NCI-H1436 (cell line): ENCODE measurements around the gene CYTH2.
A peak's percentile ranks its signal among the peaks of the same experiment; 100 is the strongest.

Source experiments
- DNase-seq: peaks from one replicate; lab custom pipeline; 2025; lab: John Stamatoyannopoulos, UW

CYTH2 gene

DNA sequence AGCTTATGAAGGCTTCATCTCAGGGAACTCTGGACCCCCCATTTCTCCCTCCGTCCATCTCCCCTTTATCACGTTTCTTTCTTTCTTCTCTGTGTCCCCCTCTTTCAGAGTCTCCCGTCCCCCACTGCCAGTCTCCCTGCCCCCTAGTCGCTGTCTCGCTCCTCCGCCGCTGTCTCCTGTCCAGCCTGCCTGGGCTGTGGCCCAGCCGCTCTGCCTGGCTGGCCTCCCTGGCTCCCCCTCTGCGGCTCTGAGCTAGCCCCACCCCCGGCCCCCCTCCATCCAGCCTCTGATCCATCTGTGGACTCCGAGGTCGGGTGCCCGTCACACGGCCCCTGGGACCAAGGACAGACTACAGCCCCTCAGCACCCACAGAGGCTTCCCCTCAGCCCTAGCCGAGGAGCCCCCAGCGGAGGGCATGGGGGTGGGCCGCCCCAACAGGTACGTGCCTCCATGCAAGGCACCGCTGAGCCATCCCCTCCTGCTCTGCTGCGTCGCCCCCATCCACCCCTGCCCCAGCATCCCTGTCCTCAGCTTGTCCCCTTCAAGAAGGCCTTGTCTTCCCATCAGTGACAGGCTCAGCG is 14.9 kb upstream of the CYTH2 start:
- DNase-seq: no peak

DNA sequence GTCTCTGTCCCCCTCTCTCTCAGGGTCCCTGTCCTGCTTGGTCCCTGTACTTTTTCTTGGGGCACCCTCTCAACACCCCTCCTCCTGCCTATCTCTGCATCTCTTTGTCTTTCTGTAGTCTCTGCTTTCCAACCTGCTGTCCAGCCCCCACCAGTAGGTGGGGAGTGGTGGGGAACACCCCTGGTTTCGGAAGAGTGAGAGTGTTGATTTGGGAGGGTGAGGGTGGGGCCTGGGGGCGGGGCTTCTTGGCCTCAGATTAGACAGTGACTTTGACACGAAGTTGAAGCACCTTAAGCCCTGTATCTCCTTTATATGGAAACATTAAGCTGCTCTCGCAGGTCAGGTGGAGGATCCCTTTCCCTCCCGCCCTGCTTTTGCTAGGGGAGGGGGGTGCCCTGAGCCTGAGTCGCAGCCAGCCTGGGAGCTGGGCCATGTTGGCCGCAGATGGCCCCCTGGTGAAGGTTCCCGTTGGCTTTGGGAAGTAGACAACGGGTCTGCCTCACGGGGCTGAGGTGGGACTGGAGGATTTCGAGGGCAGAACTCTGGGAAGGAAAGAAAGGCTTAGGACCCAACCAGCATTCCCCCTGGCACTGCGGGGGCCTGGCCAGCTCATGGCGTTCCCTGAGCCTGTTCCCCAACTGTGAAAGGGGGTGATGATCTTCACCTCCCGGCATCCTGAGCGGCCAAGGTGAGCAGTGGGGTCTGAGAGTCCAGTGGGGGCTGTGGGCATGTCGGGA is 13.8 kb upstream of the CYTH2 start, which contains the start of gene KCNJ14:
Gene KCNJ14 (plus strand): TSS at position 404 of the 737 bp plus-strand sequence. CDS start 6,151 bp downstream, outside the sequence.
- no peak for DNase-seq

DNA sequence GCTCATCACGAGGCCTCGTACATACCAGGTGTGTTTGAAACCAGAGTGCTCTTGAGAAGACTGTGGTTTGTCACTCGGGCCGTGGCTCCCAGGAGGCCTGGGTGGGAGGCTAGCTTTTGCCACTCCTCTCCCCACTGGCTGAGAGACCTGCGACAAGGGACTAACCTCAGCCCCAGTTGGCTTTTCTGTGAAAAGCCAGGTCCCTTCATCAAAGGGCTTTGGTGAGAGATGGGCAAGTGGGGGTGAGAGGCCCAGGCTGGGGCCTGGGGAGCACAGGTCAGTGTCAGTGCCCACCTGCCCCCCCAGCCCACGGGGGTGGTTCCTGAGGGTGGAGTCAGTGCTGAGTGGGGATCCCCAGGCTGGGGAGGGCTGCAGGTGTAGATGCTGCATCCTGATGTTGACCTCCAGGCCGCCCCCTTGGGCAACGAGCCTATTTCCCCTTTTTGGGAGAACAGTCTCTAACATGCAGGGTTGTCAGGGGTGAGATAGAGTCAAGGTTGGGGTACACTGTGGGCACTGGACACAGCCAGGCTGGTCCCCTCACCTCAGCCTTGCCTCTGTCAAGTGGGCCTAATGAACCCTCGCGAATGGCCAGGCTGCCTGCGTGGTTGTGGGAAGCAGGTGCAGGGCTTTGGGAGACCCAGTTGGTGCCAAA is 13.1 kb upstream of the CYTH2 start:
- DNase-seq: no peak

DNA sequence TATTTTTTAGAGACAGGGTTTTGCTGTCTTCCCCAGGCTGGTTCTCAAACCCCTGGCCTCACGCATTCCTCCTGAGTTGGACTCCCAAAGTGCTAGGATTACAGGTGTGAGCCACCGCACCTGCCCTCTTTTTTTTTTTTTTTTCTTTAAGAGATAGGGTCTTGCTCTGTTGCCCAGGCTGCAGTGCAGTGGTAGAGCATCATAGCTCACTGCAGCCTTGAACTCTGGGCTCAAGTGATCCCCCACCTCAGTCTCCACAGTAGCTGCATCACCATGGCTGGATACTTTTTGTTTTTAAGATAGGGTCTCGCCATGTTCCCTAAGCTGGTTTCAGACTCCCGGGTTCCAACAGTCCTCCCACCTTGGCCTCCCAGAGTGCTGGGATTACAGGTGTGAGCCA is 12.3 kb upstream of the CYTH2 start:
- DNase-seq: no peak

DNA sequence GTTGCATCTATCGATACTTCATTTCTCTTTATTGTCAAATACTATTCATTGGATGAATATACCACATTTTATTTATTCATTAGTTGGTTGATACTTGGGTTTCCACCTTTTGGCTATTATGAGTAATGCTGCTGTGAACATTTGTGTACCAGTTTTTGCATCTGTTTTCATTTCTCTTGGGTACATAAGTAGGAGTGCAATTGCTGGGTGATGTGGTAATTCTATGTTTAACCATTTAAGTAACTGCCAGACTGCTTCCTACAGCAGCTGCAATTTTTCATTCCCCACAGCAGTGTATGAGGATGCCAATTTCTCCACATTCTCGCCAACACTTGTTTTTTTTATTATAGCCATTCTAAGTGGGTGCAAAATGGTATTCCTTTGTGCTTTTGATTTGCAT is 11.2 kb upstream of the CYTH2 start:
- DNase-seq: no peak

DNA sequence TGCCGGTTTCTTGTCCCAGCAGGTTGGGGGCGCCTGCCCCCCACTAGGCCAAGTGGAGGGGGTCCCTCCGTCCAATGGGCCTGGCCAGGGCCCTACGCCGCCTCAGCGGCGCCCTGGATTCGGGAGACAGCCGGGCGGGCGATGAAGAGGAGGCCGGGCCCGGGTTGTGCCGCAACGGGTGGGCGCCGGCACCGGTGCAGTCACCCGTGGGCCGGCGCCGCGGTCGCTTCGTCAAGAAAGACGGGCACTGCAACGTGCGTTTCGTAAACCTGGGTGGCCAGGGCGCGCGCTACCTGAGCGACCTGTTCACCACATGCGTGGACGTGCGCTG is 7.6 kb upstream of the CYTH2 start:
- DNase-seq: no peak

DNA sequence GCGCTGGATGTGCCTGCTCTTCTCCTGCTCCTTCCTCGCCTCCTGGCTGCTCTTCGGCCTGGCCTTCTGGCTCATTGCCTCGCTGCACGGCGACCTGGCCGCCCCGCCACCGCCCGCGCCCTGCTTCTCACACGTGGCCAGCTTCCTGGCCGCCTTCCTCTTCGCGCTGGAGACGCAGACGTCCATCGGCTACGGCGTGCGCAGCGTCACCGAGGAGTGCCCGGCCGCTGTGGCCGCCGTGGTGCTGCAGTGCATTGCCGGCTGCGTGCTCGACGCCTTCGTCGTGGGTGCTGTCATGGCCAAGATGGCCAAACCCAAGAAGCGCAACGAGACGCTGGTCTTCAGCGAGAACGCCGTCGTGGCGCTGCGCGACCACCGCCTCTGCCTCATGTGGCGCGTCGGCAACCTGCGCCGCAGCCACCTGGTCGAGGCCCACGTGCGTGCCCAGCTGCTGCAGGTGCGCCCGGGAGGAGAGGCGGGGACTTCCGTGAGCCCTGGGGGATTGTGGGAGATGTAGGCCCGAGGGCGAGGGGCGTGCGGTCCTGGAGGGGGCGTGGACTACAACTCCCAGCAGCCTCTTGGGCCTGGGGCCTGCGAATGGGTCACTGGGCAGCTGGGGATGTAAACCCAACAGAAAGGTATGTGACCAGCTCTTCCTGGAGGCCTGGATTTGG is 7.0 kb upstream of the CYTH2 start:
- no peak for DNase-seq

DNA sequence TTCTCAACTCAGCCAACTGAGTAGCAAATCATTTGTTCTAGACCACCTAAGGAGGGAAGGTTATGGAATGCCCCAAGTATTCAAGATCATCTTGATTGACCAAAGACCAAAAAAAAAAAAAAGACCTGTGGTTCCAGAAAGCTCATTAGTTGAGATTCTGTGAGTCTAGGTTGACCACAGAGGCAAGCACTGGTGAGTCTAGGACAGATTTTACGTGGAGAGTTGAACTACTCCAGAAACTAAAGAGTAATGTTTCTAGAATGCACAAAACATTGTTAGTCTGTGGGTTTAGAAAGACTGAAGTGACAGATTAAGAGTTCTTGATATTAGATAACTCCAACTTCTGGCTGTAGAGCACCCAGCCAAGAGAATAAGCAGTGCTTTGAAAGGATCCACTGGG is 4.0 kb upstream of the CYTH2 start:
- no peak for DNase-seq

DNA sequence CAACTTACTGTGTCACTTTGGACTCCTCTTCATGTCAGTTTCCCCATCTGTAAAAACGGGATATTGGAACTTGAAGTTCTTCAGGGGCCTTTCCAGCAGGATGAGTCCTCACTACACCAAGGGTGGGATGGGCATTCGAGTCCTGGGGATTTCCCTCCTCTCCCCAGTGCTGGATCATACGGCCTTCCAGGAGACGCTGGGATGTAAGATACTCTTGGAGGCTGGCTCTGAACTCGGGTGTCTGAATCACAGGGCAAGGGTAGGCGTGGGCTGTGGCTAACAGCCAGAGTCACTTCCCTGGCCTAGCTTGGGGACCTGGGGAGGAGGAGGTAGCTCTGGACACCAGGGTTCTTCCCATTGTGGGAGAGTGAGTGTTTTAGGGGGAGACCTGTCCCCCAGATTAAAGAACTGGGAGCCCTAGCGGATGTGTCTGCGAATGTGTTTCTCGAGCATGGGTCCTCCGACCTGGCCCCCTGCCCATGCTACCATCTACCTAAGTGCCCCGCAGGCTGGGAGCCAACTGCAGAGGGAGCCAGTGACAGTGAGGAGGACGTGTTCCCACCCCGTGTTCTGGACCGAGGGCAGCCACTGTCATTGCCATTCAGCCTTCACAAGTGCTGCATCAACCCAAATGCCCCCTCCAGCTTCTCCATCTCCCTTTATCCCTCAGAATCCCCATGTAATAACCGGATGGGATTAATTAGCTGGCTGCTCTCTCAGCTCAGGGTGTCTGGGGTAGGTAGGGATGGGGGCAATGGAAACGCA is 2.4 kb upstream of the CYTH2 start:
- no peak for DNase-seq

DNA sequence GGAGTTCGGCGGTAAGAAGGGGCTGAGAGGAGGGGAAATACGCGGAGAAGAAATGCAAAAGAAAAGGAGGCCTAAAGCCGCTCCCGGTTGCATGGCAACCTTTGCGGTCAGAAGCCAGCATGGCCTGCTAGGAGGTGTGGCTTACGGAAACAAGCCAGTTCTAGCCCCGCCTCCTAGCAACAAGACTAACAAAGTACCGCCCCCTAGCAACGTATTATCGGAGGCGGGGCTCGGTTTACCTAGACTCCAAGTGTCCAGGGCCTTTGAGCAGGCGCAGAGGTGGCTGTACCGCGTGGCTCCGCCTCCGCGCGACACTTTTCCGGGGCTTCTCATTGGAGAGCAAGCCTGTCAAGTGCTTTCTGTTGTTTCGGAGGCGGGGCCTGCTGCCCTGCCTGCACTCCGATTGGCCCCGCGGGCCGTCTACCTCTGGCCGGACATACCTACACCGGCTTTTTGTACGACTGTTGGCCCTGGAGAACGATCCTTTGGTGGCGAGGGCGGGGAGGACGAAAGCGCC is 339 bp upstream of the CYTH2 start:
- DNase-seq: peak; percentile 100

DNA sequence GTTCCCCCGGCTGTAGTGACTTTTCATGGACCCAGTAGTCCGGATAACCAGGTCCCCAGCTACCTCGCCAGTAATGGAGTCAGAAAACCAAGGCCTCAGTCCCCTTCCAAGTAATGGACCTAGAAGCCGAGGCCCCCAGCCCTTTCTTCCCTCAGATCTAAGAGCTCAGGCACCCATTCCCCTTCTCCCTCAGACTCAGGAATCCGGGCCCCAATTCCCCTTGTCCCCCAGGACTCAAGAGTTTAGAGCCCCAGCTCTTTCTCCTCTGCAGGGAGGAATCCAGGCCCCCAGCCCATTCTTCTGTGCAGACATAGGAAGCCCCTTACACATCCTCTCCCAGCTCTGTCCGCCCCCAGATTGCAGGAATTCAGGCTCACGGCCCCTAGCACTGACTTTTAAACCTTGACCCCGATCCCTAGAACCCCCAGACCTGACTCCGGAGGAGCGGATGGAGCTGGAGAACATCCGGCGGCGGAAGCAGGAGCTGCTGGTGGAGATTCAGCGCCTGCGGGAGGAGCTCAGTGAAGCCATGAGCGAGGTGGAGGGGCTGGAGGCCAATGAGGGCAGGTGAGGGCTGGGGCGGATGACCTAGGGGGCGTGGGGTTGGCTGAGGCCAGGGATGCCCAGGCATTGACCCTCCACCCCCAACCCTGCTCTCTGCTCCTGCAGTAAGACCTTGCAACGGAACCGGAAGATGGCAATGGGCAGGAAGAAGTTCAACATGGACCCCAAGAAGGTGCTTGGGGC is 938 bp downstream of the CYTH2 start:
- DNase-seq: no peak

DNA sequence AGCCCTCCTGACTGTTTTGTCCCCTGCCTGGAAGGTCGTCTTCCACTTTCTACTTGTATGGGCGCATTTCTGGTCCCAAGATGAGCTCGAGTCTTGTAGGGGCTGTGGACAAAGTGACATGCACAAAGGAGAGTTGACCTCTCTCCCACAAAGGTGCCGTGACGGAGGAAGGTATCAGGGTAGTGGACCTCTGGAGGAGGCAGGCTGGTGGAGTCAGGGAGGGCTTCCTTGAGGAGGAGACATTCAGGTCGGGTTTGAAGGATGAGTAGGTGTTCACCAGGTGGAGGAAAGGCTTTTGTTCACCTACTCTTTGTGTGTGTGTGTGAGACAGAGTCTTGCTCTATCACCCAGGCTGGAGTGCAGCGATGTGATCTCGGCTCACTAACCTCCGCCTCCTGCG is 1.7 kb downstream of the CYTH2 start:
- DNase-seq: no peak

DNA sequence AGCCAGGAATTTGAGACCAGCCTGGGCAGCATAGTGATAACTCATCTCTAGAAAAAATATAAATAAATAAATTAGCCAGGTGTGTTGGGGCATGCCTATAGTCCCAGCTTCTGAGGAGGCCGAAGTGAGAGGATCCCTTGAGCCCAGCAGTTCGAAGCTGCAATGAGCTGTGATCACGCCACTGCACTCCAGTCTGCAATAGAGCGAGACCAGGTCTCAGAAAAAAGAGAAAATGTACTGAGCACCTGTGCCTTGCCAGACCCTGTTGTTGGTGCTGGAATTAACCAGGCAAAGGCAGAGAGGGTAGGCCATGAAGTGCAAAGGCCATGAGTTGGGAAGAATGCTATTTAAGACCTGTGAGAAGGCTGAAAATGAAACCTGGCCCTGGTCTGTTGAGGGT is 2.7 kb downstream of the CYTH2 start:
- no peak for DNase-seq

DNA sequence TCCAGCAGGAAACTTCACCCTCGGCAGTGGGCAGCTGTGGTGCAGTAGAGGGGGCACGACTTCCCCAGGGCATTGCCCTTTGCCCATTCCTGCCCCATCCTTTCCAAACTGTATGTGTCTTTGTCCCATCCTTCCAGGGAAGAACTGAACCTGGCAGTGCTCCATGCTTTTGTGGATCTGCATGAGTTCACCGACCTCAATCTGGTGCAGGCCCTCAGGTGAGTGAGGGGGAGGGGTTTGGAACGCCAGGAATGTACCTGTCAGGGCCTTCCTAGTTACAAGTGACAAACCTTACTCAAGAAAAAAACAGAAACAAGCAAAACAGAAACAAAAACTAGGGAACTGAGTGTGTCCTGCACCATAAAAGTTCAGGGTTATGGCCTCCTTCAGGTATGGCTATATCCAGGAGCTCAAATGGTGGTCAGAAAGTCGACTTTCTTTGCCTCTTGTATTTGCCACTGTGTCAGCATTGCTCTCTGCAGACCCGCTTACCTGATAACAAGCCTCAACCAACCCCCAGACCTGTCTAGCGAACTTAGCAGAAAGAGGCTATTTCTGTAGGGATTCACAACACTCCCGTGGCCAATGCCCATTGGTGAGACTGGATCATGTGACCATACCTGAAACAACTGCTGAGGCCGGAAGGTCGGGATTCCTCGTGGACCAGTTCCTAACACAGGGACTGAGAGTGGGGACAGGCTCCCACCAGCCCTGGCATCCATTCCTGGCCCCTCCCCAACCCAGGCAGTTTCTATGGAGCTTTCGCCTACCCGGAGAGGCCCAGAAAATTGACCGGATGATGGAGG is 4.2 kb downstream of the CYTH2 start:
- no peak for DNase-seq

DNA sequence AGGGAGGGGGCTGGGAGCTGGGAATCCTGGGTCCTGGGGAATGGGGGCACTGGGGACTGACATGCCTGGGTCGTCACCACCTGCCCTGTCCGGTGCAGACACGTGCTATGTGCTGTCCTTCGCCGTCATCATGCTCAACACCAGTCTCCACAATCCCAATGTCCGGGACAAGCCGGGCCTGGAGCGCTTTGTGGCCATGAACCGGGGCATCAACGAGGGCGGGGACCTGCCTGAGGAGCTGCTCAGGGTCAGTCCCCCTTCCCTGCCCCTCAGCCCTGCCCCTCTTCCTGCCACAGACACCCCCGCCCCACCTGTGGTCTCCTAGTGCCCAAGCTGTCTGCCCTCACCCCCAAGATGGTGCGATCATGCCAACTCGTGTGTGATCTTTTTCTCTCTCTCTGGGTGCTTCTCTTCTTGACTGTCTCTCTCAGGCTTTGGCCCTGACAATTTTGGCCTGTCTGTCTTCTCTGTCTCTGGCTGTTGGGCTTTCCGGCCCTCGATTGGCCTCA is 5.0 kb downstream of the CYTH2 start:
- DNase-seq: no peak

DNA sequence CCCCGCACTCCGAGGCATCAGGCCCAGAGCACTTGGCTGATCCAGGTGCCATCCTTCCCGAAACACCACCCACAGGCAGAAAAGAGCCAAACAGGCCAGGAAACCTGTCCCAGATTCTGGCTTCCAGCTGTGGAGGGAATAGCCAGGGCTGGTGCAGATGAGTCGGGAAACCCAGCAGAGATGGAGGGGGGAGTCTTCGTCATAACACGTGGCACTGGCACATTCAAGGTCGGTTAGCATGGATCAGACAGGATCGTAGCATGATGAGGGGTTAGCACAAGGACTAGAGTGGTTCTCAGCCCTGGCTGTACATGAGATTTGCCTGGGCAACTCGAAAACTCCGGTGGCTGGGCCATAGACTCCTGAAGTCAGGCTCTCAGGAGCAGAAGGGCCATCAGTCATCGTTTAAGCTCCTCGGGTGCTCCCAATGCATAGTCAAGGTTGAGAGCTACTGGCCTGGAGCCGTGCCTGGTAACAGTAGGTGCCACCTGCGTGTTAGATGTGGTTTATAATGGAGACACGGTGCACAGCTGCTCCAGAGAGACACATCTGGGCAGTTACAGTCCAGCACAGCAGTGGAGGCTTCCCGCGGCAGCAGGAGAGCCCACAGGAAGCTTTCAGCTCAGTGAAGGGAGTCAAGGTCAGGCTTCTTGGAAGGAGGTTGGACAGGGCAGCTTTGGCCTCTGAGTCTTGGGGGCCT is 6.3 kb downstream of the CYTH2 start:
- no peak for DNase-seq

DNA sequence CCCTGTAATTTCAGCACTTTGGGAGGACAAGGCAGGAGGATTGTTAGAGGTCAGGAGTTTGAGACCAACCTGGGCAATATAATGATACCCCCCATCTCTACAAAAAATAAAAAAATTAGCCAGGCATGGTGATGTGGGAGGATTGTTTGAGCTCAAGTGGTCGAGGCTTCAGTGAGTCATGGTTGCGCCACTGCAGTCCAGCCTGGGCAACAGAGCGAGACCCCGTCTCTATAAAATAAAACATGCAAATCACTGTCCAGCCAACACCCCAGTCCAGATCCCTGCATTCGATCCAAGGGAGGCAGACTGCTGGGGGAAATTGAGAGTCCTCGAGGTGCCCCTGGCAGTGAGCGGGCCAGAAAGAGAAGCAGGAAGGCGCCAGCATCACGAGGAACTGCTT is 7.0 kb downstream of the CYTH2 start:
- no peak for DNase-seq

DNA sequence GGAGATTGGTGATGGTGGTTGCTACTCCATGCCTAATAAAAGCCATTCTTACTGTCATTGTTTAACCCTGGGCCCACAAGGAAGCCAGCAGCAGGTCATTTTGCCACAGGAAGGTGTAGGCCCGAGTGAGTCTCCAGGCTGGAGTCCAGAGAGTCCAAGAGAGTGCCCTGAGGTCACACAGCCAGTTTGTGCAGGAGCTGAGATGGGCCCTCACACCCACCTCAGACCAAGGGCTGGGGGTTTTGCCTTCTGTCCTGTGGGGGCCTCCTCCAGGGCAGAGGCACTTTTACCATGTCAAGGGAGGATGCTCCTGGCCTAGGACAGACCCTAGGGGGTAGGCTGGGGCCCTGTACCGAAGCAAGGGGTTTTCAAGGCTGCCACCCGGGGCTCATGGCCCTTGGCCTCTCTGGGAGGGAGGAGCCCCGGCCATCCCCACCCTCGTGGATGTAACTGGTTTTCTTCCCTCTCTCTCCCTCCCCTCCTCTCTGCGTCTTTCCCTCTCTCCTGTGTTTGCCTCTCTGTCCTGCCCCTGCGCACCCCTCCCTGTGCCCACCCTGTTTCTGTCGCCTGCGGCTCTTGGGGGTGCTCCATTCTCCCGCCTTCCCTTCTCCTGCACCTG is 8.0 kb downstream of the CYTH2 start:
- DNase-seq: no peak

DNA sequence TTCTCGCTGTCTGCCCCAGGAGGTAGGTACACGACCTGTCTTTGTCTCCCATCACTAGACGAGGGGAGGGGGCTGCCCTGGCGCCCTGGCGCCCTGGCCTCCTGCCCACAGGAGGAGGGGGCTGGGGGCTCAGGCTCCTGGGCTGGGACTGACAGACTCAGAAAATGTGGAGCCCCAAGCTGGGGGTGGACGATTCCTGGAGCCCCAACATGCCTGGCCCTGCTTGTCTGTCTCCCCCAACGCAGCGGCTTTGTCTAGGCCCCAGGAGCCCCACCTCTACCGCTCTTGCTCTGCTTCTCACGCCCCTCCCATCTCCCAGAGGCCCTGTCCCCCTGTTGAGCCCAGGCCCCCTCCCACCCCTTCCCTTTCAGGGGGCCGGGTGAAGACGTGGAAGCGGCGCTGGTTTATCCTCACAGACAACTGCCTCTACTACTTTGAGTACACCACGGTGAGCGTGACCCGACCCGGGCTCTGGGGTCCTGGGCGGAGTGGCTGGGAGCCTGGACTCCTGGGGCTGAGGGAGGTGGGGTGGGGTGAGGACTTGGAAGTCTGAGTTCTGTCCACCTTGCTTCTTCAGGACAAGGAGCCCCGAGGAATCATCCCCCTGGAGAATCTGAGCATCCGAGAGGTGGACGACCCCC is 8.6 kb downstream of the CYTH2 start:
- no peak for DNase-seq
